CD14-positive monocyte (primary cell): ENCODE measurements around the gene DGKB. TPM values are rescaled to one million over a fixed set of nuclear protein-coding genes. Genes with fewer than 3 reads are reported as not detected.

Experiments
- DNase-seq, 3 donors: peaks; one replicate each; pipeline ENCODE4 v3.0.0-alpha.2; 2011 to 2022
- H2AFZ ChIP-seq: 2 replicates; pipeline ENCODE4 v1.6.0; 2012; ENCODE audit warnings: mild to moderate bottlenecking, low read depth, low read length, inconsistent platforms; ENCODE audit not compliant: insufficient read depth, poor library complexity, severe bottlenecking
- H3K27ac ChIP-seq, 2 donors: 1 replicate in 1 of 2; 2 replicates in 1 of 2; pipeline ENCODE4 v1.5.1; 2012 to 2013; ENCODE audit warnings: low read length in 2 of 2, control low read depth in 1 of 2, inconsistent platforms in 1 of 2, low read depth in 1 of 2, mild to moderate bottlenecking in 1 of 2
- H3K27me3 ChIP-seq, 2 donors: one replicate each; pipeline versions ENCODE4 v1.6.0 to v1.6.1; 2011 to 2013; ENCODE audit warnings: low read length in 2 of 2; ENCODE audit not compliant: control insufficient read depth in 2 of 2, insufficient read depth in 2 of 2
- H3K36me3 ChIP-seq, 2 donors: replicated peaks in 1 of 2; 1 replicate in 1 of 2; 2 replicates in 1 of 2; pipeline versions ENCODE4 v1.5.1 to v1.6.1; 2012 to 2013; ENCODE audit warnings: low read length in 2 of 2, control low read depth in 1 of 2, inconsistent platforms in 1 of 2, mild to moderate bottlenecking in 1 of 2; ENCODE audit not compliant: insufficient read depth in 2 of 2, control insufficient read depth in 1 of 2
- H3K4me1 ChIP-seq, 2 donors: 1 replicate in 1 of 2; 2 replicates in 1 of 2; pipeline versions ENCODE4 v1.5.1 to v1.6.1; 2012 to 2013; ENCODE audit warnings: low read length in 2 of 2, control low read depth in 1 of 2, inconsistent platforms in 1 of 2, mild to moderate bottlenecking in 1 of 2, moderate library complexity in 1 of 2; ENCODE audit not compliant: insufficient read depth in 2 of 2, control insufficient read depth in 1 of 2
- H3K4me2 ChIP-seq: replicated peaks from 2 replicates; pipeline ENCODE3; 2012; ENCODE audit warnings: low read length, moderate library complexity, mild to moderate bottlenecking; ENCODE audit not compliant: poor library complexity, severe bottlenecking; ENCODE audit errors: extremely low read depth
- H3K4me3 ChIP-seq, 3 experiments: fragments of 200-600 bp in 1 of 3; sonication (generic) in 1 of 3; replicated peaks in 1 of 3; 1 replicate in 2 of 3; 2 replicates in 1 of 3; pipeline ENCODE4 v1.5.1; 2011 to 2013; ENCODE audit warnings: low read length in 3 of 3, mild to moderate bottlenecking in 3 of 3, control low read depth in 2 of 3, low read depth in 2 of 3, inconsistent platforms in 1 of 3, moderate library complexity in 1 of 3
- H3K79me2 ChIP-seq: 2 replicates; pipeline ENCODE4 v1.6.0; 2012; ENCODE audit warnings: mild to moderate bottlenecking, control low read depth, inconsistent platforms, low read length, moderate library complexity; ENCODE audit not compliant: insufficient read depth
- H3K9ac ChIP-seq: 2 replicates; pipeline ENCODE4 v1.6.0; 2017; ENCODE audit warnings: low read length, mild to moderate bottlenecking; ENCODE audit not compliant: insufficient read depth, poor library complexity, severe bottlenecking
- H3K9me3 ChIP-seq, 2 donors: replicated peaks in 1 of 2; 1 replicate in 1 of 2; 2 replicates in 1 of 2; pipeline versions ENCODE4 v1.5.1 to v1.6.1; 2012 to 2013; ENCODE audit warnings: low read length in 2 of 2, control low read depth in 1 of 2; ENCODE audit not compliant: control insufficient read depth in 1 of 2, insufficient read depth in 1 of 2
- H4K20me1 ChIP-seq: 2 replicates; pipeline ENCODE4 v1.6.0; 2012; ENCODE audit warnings: mild to moderate bottlenecking, low read length, control low read depth, moderate library complexity; ENCODE audit not compliant: insufficient read depth
- H3K27ac Mint-ChIP-seq, 7 donors: one replicate each; pipeline ENCODE4 v1.8.0; 2020; ENCODE audit warnings: mild to moderate bottlenecking in 7 of 7, mixed read lengths in 7 of 7, moderate library complexity in 6 of 7, inconsistent platforms in 2 of 7
- H3K27me3 Mint-ChIP-seq, 3 donors: one replicate each; pipeline ENCODE4 v1.8.0; 2021 to 2022; ENCODE audit warnings: low read depth in 3 of 3, mild to moderate bottlenecking in 3 of 3, mixed read lengths in 3 of 3, moderate library complexity in 3 of 3, inconsistent platforms in 1 of 3
- H3K36me3 Mint-ChIP-seq, 2 donors: one replicate each; pipeline ENCODE4 v1.8.0; 2020; ENCODE audit warnings: mixed read lengths in 2 of 2, inconsistent platforms in 1 of 2, mild to moderate bottlenecking in 1 of 2
- H3K4me1 Mint-ChIP-seq: one replicate; pipeline ENCODE4 v1.8.0; 2020; ENCODE audit warnings: mild to moderate bottlenecking, mixed read lengths
- H3K4me3 Mint-ChIP-seq, 2 donors: one replicate each; pipeline ENCODE4 v1.8.0; 2020; ENCODE audit warnings: mild to moderate bottlenecking in 2 of 2, mixed read lengths in 2 of 2, moderate library complexity in 1 of 2
- H3K9me3 Mint-ChIP-seq, 7 donors: one replicate each; pipeline ENCODE4 v1.8.0; 2020 to 2022; ENCODE audit warnings: mixed read lengths in 7 of 7, mild to moderate bottlenecking in 6 of 7, moderate library complexity in 6 of 7, inconsistent platforms in 2 of 7
- CTCF ChIP-seq: fragments of 200-600 bp; IDR thresholded peaks from one replicate; pipeline ENCODE4 v1.8.0; 2022; ENCODE audit warnings: antibody characterized with exemption, mild to moderate bottlenecking
- WGBS: methylation state at CpG from one replicate; pipeline ENCODE4 v1.1.5; 2013; ENCODE audit warnings: missing lambda C conversion rate; ENCODE audit not compliant: insufficient coverage; 5-methylcytosine and 5-hydroxymethylcytosine counted together
- intact Hi-C, 2 donors: fragments of 100-400 bp; cut with micrococcal nuclease; formaldehyde crosslinking; loops; one replicate each; pipeline versions ENCODE4 v1.15.0 to v1.15.1; 2023
- polyA plus RNA-seq, 3 donors: library from polyadenylated mRNA; depleted of rRNA in 1 of 3; unstranded in 2 of 3; stranded (reverse) in 1 of 3; fragments of 300-500 nt in 2 of 3; fragments of >200 nt in 1 of 3; fragmentation: Illumina TruSeq in 2 of 3; gene quantifications; 1 replicate in 2 of 3; 2 replicates in 1 of 3; pipeline ENCODE4 v1.2.3, GENCODE V29; 2012 to 2021

The DGKB gene
- polyA plus RNA-seq, 3 donors = not detected

GRCh38 chr7:14381306-14381705, 521.2 kb downstream of the DGKB start:
- no peak overlapping the region for H3K4me2 ChIP-seq
- no peak overlapping the region for H3K27ac ChIP-seq
- DNase-seq = no peak
- no peaks in the 10 kb centered on the region for H3K36me3 ChIP-seq
- H3K27me3 Mint-ChIP-seq = no peaks in the 10 kb centered on the region
- no peak overlapping the region for H2AFZ ChIP-seq
- peaks cover 0 to 3% of the 10 kb centered on the region in 2 donors for H3K9me3 ChIP-seq
- H3K4me3 ChIP-seq = no peak overlapping the region
- no peak for TF ChIP-seq CTCF
- intact Hi-C loops = no loop called here
- no peaks in the 10 kb centered on the region for H3K4me1 Mint-ChIP-seq
- no peak overlapping the region for H3K9ac ChIP-seq
- H3K27me3 ChIP-seq = no peaks in the 10 kb centered on the region
- H3K79me2 ChIP-seq = no peaks in the 10 kb centered on the region
- H3K4me3 Mint-ChIP-seq = no peak overlapping the region
- no peaks in the 10 kb centered on the region for H3K4me1 ChIP-seq
- H4K20me1 ChIP-seq = no peaks in the 10 kb centered on the region
- H3K9me3 Mint-ChIP-seq = peaks cover 0 to 6% (median 0%) of the 10 kb centered on the region in 7 donors
- no peaks in the 10 kb centered on the region for H3K36me3 Mint-ChIP-seq
- 89% methylated on average over 3 of the region's 3 CpGs for WGBS
- no peak overlapping the region for H3K27ac Mint-ChIP-seq

GRCh38 chr7:14380881-14381280, 521.7 kb downstream of the DGKB start:
- H3K36me3 Mint-ChIP-seq = no peaks in the 10 kb centered on the region
- intact Hi-C loops = no loop called here

More at GRCh38 chr7:14380881-14381280, 521.7 kb downstream of the DGKB start:
- H2AFZ ChIP-seq = no peak overlapping the region
- no peak overlapping the region for H3K9ac ChIP-seq
- Mint-ChIP-seq H3K27me3 (no peaks in the 10 kb centered on the region), H3K4me3 (no peak overlapping the region), H3K4me1 (no peaks in the 10 kb centered on the region), H3K27ac (no peak overlapping the region), H3K9me3 (peaks cover 0 to 6% (median 0%) of the 10 kb centered on the region in 7 donors)
- H3K27ac ChIP-seq = no peak overlapping the region
- peaks cover under 1 to 3% of the 10 kb centered on the region in 2 donors for H3K9me3 ChIP-seq
- H4K20me1 ChIP-seq = no peaks in the 10 kb centered on the region
- WGBS = 76% methylated on average over 2 of the region's 3 CpGs
- H3K36me3 ChIP-seq = no peaks in the 10 kb centered on the region
- no peaks in the 10 kb centered on the region for H3K27me3 ChIP-seq
- no peak overlapping the region for H3K4me2 ChIP-seq
- no peak overlapping the region for H3K4me3 ChIP-seq
- no peak for DNase-seq
- no peak for TF ChIP-seq CTCF
- no peaks in the 10 kb centered on the region for H3K79me2 ChIP-seq
- no peaks in the 10 kb centered on the region for H3K4me1 ChIP-seq
